PC-3 (cell line): ENCODE data around the gene MON1B.

ENCODE experiments used
- CTCF ChIP-seq: fragments of 300-600 bp; sonication (generic); conservative IDR thresholded peaks from 2 replicates; pipeline ENCODE4 v1.5.1; 2017; ENCODE audit warnings: antibody characterized with exemption, low read depth, mild to moderate bottlenecking, low read length
- EZH2 ChIP-seq: fragments of 300-600 bp; sonication (generic); IDR thresholded peaks from one replicate; pipeline ENCODE4 v1.6.1; 2017; ENCODE audit warnings: antibody characterized with exemption, mild to moderate bottlenecking, low read length; ENCODE audit not compliant: unreplicated experiment

- TF ChIP-seq EZH2 (no peak), CTCF (no peak)
Measured at GRCh38 chr16:77211880-77212740, 21.1 kb downstream of the MON1B start.
